DND-41 (cell line): ENCODE results near the gene ABI2.

ENCODE experiments used
- ATAC-seq: fragments of 200-7000 bp; cut with Tn5 transposase; 3 replicates; pipeline ENCODE4 v1.9.1; 2021; ENCODE audit warnings: low read depth; ENCODE audit not compliant: insufficient read depth
- DNase-seq: peaks from one replicate; pipeline ENCODE4 v3.0.0-alpha.2; 2020
- H2AFZ ChIP-seq: 2 replicates; pipeline ENCODE4 v1.6.0; 2012; ENCODE audit warnings: low read depth, low read length
- H3K27ac ChIP-seq: 2 replicates; pipeline ENCODE4 v1.5.1; 2012; ENCODE audit warnings: low read length, inconsistent platforms
- H3K27me3 ChIP-seq: fragments of 200-600 bp; sonication (generic); 2 replicates; pipeline ENCODE4 v1.6.0; 2012; ENCODE audit warnings: low read length, mild to moderate bottlenecking, inconsistent platforms; ENCODE audit not compliant: insufficient read depth, poor library complexity
- H3K36me3 ChIP-seq: 2 replicates; pipeline ENCODE4 v1.5.1; 2012; ENCODE audit warnings: low read length, inconsistent platforms; ENCODE audit not compliant: insufficient read depth
- H3K4me1 ChIP-seq: 2 replicates; pipeline ENCODE4 v1.5.1; 2012; ENCODE audit warnings: mild to moderate bottlenecking, low read length; ENCODE audit not compliant: insufficient read depth
- H3K4me2 ChIP-seq: 2 replicates; pipeline ENCODE4 v1.6.0; 2012; ENCODE audit warnings: mild to moderate bottlenecking, moderate library complexity, low read length, inconsistent platforms; ENCODE audit not compliant: insufficient read depth
- H3K4me3 ChIP-seq, 2 experiments: fragments of 200-600 bp in 1 of 2; shearing (Covaris generic) in 1 of 2; 2 replicates each; pipeline ENCODE4 v1.5.1; 2012 to 2016; ENCODE audit warnings: inconsistent platforms in 2 of 2, low read length in 2 of 2, mild to moderate bottlenecking in 2 of 2, low read depth in 1 of 2, moderate library complexity in 1 of 2
- H3K79me2 ChIP-seq: 2 replicates; pipeline ENCODE4 v1.6.0; 2012; ENCODE audit warnings: low read length, inconsistent platforms; ENCODE audit not compliant: insufficient read depth
- H3K9ac ChIP-seq: 2 replicates; pipeline ENCODE4 v1.6.0; 2012; ENCODE audit warnings: low read depth, mild to moderate bottlenecking, inconsistent platforms, low read length, moderate library complexity
- H3K9me3 ChIP-seq: 2 replicates; pipeline ENCODE4 v1.5.1; 2012; ENCODE audit warnings: low read length, moderate library complexity, mild to moderate bottlenecking, inconsistent platforms; ENCODE audit not compliant: insufficient read depth, severe bottlenecking
- H4K20me1 ChIP-seq: 2 replicates; pipeline ENCODE4 v1.6.0; 2012; ENCODE audit warnings: low read length; ENCODE audit not compliant: insufficient read depth
- EZH2 ChIP-seq: IDR thresholded peaks from 3 replicates; pipeline ENCODE4 v1.6.1; 2012; ENCODE audit warnings: borderline replicate concordance, low read depth, mild to moderate bottlenecking, moderate library complexity, low read length, inconsistent platforms; ENCODE audit not compliant: severe bottlenecking
- TF ChIP-seq, protein P1 (sequence below): IDR thresholded peaks from 2 replicates; pipeline ENCODE4 v1.5.1; 2012; ENCODE audit warnings: borderline replicate concordance, low read length, moderate library complexity, mild to moderate bottlenecking; ENCODE audit not compliant: poor library complexity, severe bottlenecking; ENCODE audit errors: extremely low read depth

ABI2 gene

DNA sequence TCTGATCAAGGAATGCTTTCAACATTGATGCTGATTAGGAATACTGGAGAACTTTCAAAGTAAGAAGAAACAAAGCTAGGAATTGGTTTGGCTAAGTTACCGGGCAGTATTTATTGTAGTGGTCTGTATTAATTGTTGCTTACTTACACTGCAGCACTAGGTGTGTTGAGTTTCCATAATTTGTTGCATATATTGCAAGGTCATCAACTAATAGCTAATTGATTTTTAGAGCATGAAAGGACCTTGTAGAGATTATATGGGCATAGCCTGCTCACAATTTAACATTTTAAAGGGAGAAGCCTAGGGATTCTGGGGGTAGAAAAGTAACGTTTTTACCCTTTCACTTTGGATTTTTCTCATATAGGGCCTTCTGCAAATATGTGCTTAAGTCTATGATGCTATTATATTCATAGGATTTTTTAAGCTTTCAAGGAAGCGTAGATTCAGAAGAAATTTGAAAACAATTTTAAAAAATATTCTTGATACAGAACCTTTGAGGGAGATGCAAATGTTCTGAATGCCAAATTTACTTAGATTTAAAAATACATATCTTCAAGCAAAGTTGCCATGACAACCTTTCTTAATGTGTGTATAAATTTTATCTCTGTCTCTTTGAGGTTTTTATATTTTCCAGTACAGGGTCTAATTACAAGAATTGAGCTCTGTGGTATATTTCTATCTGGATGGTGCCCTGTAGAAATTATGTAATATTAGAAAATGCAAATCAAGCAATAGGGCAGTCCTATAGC lies 17.3 kb upstream of the ABI2 start:
- H3K4me1 ChIP-seq, result no peaks in the 10 kb centered on the region
- H3K27ac ChIP-seq, result no peak overlapping the region
- peaks cover 8% of the 10 kb centered on the region for H3K36me3 ChIP-seq
- ATAC-seq (no peak), DNase-seq (no peak)
- no peak overlapping the region for H3K9ac ChIP-seq
- H3K27me3 ChIP-seq, result no peaks in the 10 kb centered on the region
- H3K4me2 ChIP-seq, result no peak overlapping the region
- no peaks in the 10 kb centered on the region for H4K20me1 ChIP-seq
- TF ChIP-seq, protein P1, sequence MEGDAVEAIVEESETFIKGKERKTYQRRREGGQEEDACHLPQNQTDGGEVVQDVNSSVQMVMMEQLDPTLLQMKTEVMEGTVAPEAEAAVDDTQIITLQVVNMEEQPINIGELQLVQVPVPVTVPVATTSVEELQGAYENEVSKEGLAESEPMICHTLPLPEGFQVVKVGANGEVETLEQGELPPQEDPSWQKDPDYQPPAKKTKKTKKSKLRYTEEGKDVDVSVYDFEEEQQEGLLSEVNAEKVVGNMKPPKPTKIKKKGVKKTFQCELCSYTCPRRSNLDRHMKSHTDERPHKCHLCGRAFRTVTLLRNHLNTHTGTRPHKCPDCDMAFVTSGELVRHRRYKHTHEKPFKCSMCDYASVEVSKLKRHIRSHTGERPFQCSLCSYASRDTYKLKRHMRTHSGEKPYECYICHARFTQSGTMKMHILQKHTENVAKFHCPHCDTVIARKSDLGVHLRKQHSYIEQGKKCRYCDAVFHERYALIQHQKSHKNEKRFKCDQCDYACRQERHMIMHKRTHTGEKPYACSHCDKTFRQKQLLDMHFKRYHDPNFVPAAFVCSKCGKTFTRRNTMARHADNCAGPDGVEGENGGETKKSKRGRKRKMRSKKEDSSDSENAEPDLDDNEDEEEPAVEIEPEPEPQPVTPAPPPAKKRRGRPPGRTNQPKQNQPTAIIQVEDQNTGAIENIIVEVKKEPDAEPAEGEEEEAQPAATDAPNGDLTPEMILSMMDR, result no peak
- no peak for TF ChIP-seq EZH2
- no peak overlapping the region for H3K4me3 ChIP-seq
- H3K79me2 ChIP-seq, result no peaks in the 10 kb centered on the region
- no peaks in the 10 kb centered on the region for H3K9me3 ChIP-seq
- H2AFZ ChIP-seq, result no peak overlapping the region

DNA sequence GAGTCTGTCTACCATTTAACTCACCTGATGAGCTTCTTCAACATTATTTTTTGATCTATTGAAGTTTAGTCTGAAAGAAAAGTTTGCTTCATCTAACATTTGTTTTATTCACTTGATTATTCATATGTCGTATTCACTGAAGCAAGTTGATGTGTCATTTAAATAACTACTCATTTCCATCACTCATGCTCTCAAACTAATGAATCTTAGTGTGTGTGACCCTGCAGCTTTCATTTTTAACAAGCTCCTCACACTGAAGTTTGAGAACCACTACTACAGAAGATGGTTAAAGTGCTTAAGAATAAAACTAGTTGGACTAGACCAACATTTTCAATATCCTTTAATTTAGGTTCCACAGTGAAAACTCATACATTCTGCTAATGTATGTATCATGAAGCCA lies 1.8 kb upstream of the ABI2 start:
- no peak for ATAC-seq
- TF ChIP-seq, protein P1, result no peak
- TF ChIP-seq EZH2, result no peak
- Histone ChIP-seq H4K20me1 (peaks cover 6% of the 10 kb centered on the region; the same call in 1 of the 2 replicates), H3K4me2 (no peak overlapping the region), H3K9me3 (no peaks in the 10 kb centered on the region), H3K79me2 (peaks cover 31% of the 10 kb centered on the region), H2AFZ (no peak overlapping the region), H3K27me3 (no peaks in the 10 kb centered on the region), H3K27ac (no peak overlapping the region), H3K36me3 (no peaks in the 10 kb centered on the region), H3K9ac (no peak overlapping the region), H3K4me1 (peaks cover 30% of the 10 kb centered on the region), H3K4me3 (no peak overlapping the region)
- DNase-seq, result no peak

DNA sequence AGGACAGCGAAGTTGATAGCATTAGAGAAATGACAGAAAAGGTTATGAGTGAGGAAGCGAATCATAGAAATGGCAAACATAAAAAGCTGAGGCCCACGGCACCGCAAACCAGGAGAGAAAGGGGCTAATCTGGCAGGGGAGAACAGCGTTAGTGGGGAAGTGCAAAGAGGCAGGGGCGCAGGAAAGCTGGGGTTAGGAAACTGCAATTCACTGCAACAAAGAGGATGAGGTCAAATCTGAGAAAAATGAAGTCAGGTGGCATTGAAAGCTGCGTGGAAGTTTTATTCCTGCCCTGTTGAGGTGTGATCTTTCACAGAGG lies 653 bp upstream of the ABI2 start:
- Histone ChIP-seq H3K9me3 (no peaks in the 10 kb centered on the region), H3K27ac (peak overlapping the region; percentile 70), H3K9ac (peak overlapping the region; percentile 90), H3K4me1 (peaks cover 34% of the 10 kb centered on the region), H3K4me2 (peak overlapping the region; percentile 64), H3K79me2 (peaks cover 43% of the 10 kb centered on the region), H4K20me1 (peaks cover 6% of the 10 kb centered on the region; the same call in 1 of the 2 replicates), H3K4me3 (peak overlapping the region; percentile 82 to 99; a peak in 3 of 4 replicates), H2AFZ (peak overlapping the region; percentile 90), H3K27me3 (no peaks in the 10 kb centered on the region), H3K36me3 (no peaks in the 10 kb centered on the region)
- no peak for DNase-seq
- TF ChIP-seq EZH2, result no peak
- TF ChIP-seq, protein P1, result no peak
- ATAC-seq, result peak; percentile 25
